ENCODE data around the gene PPARG. TPM values are rescaled to one million over a fixed set of nuclear protein-coding genes. Genes with fewer than 3 reads are reported as not detected.

Gene PPARG
- total RNA-seq, 1 experiment from 2014 or later, result 0.79 TPM

DNA sequence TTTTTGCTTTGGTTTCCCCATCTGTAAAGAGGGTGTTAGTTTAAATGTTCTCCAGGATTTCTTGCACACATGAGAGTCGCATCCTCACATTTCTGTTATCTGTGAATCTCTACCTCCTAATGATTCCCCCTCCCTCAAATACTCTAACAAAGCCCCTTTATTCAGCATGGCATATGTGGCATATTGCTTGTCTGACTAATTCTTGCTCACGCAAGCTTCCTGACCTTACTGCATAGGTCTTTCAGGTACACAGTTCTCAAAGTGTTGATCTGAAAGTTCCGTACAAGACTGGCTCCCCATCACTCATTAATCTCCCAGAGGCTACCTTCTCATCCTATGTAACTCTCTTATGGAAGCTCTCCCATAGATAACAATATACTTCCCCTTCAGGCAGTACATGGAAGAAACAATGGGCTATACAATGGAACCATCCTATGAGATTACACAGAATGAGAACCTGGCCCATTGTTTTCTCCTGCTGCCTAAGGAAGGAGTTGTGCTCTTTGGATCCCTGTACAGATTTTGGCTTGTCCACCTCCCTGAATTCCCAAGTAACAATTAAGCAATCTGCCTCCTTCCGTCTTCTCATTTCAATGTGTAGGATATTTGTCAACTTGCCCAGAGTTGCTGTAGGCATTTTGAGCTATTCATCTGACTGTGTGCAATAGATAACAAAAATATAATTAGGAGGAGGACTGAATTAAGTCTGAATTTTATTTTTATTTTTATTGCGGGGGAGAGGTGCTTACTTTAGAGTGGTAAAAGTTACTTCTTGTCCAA is 51.0 kb downstream of the PPARG start:
- DNase-seq (ENCODE audit: low spot score) (no peak), ATAC-seq (no peak)
- CTCF ChIA-PET, result no interaction called here
- POLR2A ChIA-PET, result no interaction called here
- no peak overlapping the region for H3K4me3 Mint-ChIP-seq
- H3K4me1 Mint-ChIP-seq, result no peaks in the 10 kb centered on the region
- H3K36me3 Mint-ChIP-seq, result no peaks in the 10 kb centered on the region
- H3K9me3 Mint-ChIP-seq, result no peaks in the 10 kb centered on the region
- no peak for TF ChIP-seq FOXP1 (CRISPR knock-in tag; IDR thresholded peaks at IDR 0.05; ENCODE audit: borderline replicate concordance)
- TF ChIP-seq, protein P1, sequence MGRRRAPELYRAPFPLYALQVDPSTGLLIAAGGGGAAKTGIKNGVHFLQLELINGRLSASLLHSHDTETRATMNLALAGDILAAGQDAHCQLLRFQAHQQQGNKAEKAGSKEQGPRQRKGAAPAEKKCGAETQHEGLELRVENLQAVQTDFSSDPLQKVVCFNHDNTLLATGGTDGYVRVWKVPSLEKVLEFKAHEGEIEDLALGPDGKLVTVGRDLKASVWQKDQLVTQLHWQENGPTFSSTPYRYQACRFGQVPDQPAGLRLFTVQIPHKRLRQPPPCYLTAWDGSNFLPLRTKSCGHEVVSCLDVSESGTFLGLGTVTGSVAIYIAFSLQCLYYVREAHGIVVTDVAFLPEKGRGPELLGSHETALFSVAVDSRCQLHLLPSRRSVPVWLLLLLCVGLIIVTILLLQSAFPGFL (CRISPR knock-in tag; IDR thresholded peaks at IDR 0.05; ENCODE audit: borderline replicate concordance), result no peak
- no peak for TF ChIP-seq ZNF263 (CRISPR knock-in tag; IDR thresholded peaks at IDR 0.05; ENCODE audit: low read depth)
- TF ChIP-seq FOXK1 (CRISPR knock-in tag; IDR thresholded peaks at IDR 0.05), result no peak
- no peak for TF ChIP-seq TP53 (CRISPR knock-in tag; IDR thresholded peaks at IDR 0.05)
- no peak for TF ChIP-seq GTF2I (CRISPR knock-in tag; conservative IDR thresholded peaks at IDR 0.05)
- H3K27me3 Mint-ChIP-seq (ENCODE audit: low read depth), result peaks cover 7% of the 10 kb centered on the region
- H3K27ac Mint-ChIP-seq, result no peak overlapping the region

DNA sequence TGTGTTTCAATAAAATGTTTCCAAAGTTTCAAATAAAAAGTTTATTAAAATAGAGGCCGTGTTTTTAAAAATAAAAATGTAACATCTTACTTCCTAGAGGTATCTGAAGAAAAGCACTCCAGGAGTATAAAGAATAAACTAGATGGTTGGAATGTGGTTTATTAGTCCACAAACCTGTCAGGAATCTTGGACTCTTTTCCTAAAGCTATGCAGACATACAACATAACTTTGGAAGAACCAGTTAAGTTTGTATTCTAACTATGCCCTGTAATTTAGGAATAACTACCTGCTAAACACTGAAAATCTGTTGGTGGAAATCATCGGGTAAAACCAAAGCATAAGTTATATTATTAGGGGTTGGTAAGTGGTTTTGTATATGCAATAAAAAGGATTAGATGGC is 51.6 kb downstream of the PPARG start:
- CTCF ChIA-PET, result no interaction called here
- no peaks in the 10 kb centered on the region for H3K4me1 Mint-ChIP-seq
- TF ChIP-seq, protein P2, sequence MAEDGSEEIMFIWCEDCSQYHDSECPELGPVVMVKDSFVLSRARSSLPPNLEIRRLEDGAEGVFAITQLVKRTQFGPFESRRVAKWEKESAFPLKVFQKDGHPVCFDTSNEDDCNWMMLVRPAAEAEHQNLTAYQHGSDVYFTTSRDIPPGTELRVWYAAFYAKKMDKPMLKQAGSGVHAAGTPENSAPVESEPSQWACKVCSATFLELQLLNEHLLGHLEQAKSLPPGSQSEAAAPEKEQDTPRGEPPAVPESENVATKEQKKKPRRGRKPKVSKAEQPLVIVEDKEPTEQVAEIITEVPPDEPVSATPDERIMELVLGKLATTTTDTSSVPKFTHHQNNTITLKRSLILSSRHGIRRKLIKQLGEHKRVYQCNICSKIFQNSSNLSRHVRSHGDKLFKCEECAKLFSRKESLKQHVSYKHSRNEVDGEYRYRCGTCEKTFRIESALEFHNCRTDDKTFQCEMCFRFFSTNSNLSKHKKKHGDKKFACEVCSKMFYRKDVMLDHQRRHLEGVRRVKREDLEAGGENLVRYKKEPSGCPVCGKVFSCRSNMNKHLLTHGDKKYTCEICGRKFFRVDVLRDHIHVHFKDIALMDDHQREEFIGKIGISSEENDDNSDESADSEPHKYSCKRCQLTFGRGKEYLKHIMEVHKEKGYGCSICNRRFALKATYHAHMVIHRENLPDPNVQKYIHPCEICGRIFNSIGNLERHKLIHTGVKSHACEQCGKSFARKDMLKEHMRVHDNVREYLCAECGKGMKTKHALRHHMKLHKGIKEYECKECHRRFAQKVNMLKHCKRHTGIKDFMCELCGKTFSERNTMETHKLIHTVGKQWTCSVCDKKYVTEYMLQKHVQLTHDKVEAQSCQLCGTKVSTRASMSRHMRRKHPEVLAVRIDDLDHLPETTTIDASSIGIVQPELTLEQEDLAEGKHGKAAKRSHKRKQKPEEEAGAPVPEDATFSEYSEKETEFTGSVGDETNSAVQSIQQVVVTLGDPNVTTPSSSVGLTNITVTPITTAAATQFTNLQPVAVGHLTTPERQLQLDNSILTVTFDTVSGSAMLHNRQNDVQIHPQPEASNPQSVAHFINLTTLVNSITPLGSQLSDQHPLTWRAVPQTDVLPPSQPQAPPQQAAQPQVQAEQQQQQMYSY (CRISPR knock-in tag; IDR thresholded peaks at IDR 0.05), result no peak
- TF ChIP-seq, protein P3, sequence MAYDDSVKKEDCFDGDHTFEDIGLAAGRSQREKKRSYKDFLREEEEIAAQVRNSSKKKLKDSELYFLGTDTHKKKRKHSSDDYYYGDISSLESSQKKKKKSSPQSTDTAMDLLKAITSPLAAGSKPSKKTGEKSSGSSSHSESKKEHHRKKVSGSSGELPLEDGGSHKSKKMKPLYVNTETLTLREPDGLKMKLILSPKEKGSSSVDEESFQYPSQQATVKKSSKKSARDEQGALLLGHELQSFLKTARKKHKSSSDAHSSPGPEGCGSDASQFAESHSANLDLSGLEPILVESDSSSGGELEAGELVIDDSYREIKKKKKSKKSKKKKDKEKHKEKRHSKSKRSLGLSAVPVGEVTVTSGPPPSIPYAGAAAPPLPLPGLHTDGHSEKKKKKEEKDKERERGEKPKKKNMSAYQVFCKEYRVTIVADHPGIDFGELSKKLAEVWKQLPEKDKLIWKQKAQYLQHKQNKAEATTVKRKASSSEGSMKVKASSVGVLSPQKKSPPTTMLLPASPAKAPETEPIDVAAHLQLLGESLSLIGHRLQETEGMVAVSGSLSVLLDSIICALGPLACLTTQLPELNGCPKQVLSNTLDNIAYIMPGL (CRISPR knock-in tag; IDR thresholded peaks at IDR 0.05), result no peak
- no peak for TF ChIP-seq ETV6 (CRISPR knock-in tag; IDR thresholded peaks at IDR 0.05)
- no peak for TF ChIP-seq ATF3 (CRISPR knock-in tag; conservative IDR thresholded peaks at IDR 0.05)
- TF ChIP-seq ZMAT4 (CRISPR knock-in tag; IDR thresholded peaks at IDR 0.05), result no peak
- TF ChIP-seq, protein P4, sequence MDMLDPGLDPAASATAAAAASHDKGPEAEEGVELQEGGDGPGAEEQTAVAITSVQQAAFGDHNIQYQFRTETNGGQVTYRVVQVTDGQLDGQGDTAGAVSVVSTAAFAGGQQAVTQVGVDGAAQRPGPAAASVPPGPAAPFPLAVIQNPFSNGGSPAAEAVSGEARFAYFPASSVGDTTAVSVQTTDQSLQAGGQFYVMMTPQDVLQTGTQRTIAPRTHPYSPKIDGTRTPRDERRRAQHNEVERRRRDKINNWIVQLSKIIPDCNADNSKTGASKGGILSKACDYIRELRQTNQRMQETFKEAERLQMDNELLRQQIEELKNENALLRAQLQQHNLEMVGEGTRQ (CRISPR knock-in tag; IDR thresholded peaks at IDR 0.05), result no peak
- TF ChIP-seq RELA (CRISPR knock-in tag; IDR thresholded peaks at IDR 0.05; ENCODE audit: borderline replicate concordance), result no peak
- DNase-seq (ENCODE audit: low spot score) (no peak), ATAC-seq (no peak)
- H3K36me3 Mint-ChIP-seq, result no peaks in the 10 kb centered on the region
- H3K27me3 Mint-ChIP-seq (ENCODE audit: low read depth), result peaks cover 7% of the 10 kb centered on the region
- no peak overlapping the region for H3K27ac Mint-ChIP-seq
- H3K4me3 Mint-ChIP-seq, result no peak overlapping the region
- POLR2A ChIA-PET, result no interaction called here
- no peaks in the 10 kb centered on the region for H3K9me3 Mint-ChIP-seq

- DNase-seq (ENCODE audit: low spot score), result no peak
- ChIA-PET CTCF (no interaction called here), POLR2A (no interaction called here)
- Mint-ChIP-seq H3K4me1 (no peaks in the 10 kb centered on the region), H3K27ac (no peak overlapping the region), H3K4me3 (no peak overlapping the region), H3K9me3 (no peaks in the 10 kb centered on the region), H3K27me3 (ENCODE audit: low read depth) (peaks cover 7% of the 10 kb centered on the region), H3K36me3 (no peaks in the 10 kb centered on the region)
- no peak for ATAC-seq
- TF ChIP-seq ZNF512 (CRISPR knock-in tag; IDR thresholded peaks at IDR 0.05; ENCODE audit: borderline replicate concordance) (no peak), GRHL2 (CRISPR knock-in tag; IDR thresholded peaks at IDR 0.05; ENCODE audit: insufficient replicate concordance, severe bottlenecking) (no peak), ELF4 (CRISPR knock-in tag; IDR thresholded peaks at IDR 0.05; ENCODE audit: low read depth) (no peak), FOXJ3 (CRISPR knock-in tag; IDR thresholded peaks at IDR 0.05; ENCODE audit: borderline replicate concordance) (no peak), GTF2I (CRISPR knock-in tag; conservative IDR thresholded peaks at IDR 0.05) (no peak), ZMAT4 (CRISPR knock-in tag; IDR thresholded peaks at IDR 0.05) (no peak), MYBL2 (CRISPR knock-in tag; IDR thresholded peaks at IDR 0.05) (no peak), MAX (CRISPR knock-in tag; IDR thresholded peaks at IDR 0.05) (no peak), FOXP1 (CRISPR knock-in tag; IDR thresholded peaks at IDR 0.05; ENCODE audit: borderline replicate concordance) (no peak), NFATC4 (CRISPR knock-in tag; IDR thresholded peaks at IDR 0.05) (no peak)
These were observed 53.3 kb downstream of the PPARG start for GRCh38 chr3:12342151-12342550.
